ENCODE results near the gene HBZ. TPM values are rescaled to one million over a fixed set of nuclear protein-coding genes. Genes with fewer than 3 reads are reported as not detected.

HBZ gene
- total and polyA plus RNA-seq, 9 of the 15 experiments (the other 6 are each of a cell fraction or from before 2014, with no cell fraction given), result 58.0 to 610 (median 113) TPM

GRCh38 chr16:119835-120491, 32.5 kb upstream of the HBZ start (continued):
- TF ChIP-seq ELF4 (CRISPR knock-in tag; IDR thresholded peaks at IDR 0.05) (peak; percentile 72; the same call in 1 of the 2 replicates), SOX6 (IDR thresholded peaks at IDR 0.05) (peak; percentile 75; the same call in 1 of the 2 replicates), GTF3C2 (IDR thresholded peaks at IDR 0.05; ENCODE audit: borderline replicate concordance, extremely low read depth, insufficient read length) (no peak), SMARCB1 (IDR thresholded peaks at IDR 0.05; ENCODE audit: insufficient read length, low read depth) (no peak), ZBTB17 (CRISPR knock-in tag; IDR thresholded peaks at IDR 0.05) (0 out of 2 replicates have a peak, but pooled peaks have one; percentile 31), POLR2G (IDR thresholded peaks at IDR 0.05; ENCODE audit: low read depth, low read length) (no peak), RBBP5 (IDR thresholded peaks at IDR 0.05; ENCODE audit: borderline replicate concordance, insufficient read depth, low read length, poor library complexity, severe bottlenecking) (peak; percentile 40), POLR2AphosphoS5 (IDR thresholded peaks at IDR 0.05; ENCODE audit: control insufficient read depth, insufficient read depth, low read depth, low read length) (peak; percentile 78; the same call in 1 of the 2 replicates), RFX7 (CRISPR knock-in tag; IDR thresholded peaks at IDR 0.05) (0 out of 2 replicates have a peak, but pooled peaks have one; percentile 48)
- TF ChIP-seq, protein P1, sequence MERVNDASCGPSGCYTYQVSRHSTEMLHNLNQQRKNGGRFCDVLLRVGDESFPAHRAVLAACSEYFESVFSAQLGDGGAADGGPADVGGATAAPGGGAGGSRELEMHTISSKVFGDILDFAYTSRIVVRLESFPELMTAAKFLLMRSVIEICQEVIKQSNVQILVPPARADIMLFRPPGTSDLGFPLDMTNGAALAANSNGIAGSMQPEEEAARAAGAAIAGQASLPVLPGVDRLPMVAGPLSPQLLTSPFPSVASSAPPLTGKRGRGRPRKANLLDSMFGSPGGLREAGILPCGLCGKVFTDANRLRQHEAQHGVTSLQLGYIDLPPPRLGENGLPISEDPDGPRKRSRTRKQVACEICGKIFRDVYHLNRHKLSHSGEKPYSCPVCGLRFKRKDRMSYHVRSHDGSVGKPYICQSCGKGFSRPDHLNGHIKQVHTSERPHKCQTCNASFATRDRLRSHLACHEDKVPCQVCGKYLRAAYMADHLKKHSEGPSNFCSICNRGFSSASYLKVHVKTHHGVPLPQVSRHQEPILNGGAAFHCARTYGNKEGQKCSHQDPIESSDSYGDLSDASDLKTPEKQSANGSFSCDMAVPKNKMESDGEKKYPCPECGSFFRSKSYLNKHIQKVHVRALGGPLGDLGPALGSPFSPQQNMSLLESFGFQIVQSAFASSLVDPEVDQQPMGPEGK (CRISPR knock-in tag; IDR thresholded peaks at IDR 0.05; ENCODE audit: borderline replicate concordance), result no peak
- TF ChIP-seq, protein P2, sequence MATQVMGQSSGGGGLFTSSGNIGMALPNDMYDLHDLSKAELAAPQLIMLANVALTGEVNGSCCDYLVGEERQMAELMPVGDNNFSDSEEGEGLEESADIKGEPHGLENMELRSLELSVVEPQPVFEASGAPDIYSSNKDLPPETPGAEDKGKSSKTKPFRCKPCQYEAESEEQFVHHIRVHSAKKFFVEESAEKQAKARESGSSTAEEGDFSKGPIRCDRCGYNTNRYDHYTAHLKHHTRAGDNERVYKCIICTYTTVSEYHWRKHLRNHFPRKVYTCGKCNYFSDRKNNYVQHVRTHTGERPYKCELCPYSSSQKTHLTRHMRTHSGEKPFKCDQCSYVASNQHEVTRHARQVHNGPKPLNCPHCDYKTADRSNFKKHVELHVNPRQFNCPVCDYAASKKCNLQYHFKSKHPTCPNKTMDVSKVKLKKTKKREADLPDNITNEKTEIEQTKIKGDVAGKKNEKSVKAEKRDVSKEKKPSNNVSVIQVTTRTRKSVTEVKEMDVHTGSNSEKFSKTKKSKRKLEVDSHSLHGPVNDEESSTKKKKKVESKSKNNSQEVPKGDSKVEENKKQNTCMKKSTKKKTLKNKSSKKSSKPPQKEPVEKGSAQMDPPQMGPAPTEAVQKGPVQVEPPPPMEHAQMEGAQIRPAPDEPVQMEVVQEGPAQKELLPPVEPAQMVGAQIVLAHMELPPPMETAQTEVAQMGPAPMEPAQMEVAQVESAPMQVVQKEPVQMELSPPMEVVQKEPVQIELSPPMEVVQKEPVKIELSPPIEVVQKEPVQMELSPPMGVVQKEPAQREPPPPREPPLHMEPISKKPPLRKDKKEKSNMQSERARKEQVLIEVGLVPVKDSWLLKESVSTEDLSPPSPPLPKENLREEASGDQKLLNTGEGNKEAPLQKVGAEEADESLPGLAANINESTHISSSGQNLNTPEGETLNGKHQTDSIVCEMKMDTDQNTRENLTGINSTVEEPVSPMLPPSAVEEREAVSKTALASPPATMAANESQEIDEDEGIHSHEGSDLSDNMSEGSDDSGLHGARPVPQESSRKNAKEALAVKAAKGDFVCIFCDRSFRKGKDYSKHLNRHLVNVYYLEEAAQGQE (IDR thresholded peaks at IDR 0.05; ENCODE audit: borderline replicate concordance), result peak; percentile 21; the same call in 1 of the 2 replicates
- TF ChIP-seq, protein P2 (CRISPR knock-in tag; IDR thresholded peaks at IDR 0.05; ENCODE audit: low read depth), result no peak
